ENCODE results near the gene AHR.

GRCh38 chr7:17312641-17313040, 14.2 kb downstream of the AHR start:
- TF ChIP-seq CTCF (conservative IDR thresholded peaks at IDR 0.05) (no peak), EZH2 (IDR thresholded peaks at IDR 0.05; ENCODE audit: low read depth) (no peak)
